GM08714 (cell line): Measurements from ENCODE around the gene DEGS1.
A peak's percentile ranks its signal among the peaks of the same experiment; 100 is the strongest.

Experiments used
- H3K4me3 ChIP-seq: fragments of 200-500 bp; sonication (Bioruptor generic); 2 replicates; pipeline ENCODE4 v1.5.1; 2014; ENCODE audit warnings: mild to moderate bottlenecking, low read length, inconsistent platforms
- ZNF274 ChIP-seq: IDR thresholded peaks from 2 replicates; pipeline ENCODE4 v1.6.1; 2012; ENCODE audit warnings: mild to moderate bottlenecking, low read depth, low read length

Gene DEGS1

DNA sequence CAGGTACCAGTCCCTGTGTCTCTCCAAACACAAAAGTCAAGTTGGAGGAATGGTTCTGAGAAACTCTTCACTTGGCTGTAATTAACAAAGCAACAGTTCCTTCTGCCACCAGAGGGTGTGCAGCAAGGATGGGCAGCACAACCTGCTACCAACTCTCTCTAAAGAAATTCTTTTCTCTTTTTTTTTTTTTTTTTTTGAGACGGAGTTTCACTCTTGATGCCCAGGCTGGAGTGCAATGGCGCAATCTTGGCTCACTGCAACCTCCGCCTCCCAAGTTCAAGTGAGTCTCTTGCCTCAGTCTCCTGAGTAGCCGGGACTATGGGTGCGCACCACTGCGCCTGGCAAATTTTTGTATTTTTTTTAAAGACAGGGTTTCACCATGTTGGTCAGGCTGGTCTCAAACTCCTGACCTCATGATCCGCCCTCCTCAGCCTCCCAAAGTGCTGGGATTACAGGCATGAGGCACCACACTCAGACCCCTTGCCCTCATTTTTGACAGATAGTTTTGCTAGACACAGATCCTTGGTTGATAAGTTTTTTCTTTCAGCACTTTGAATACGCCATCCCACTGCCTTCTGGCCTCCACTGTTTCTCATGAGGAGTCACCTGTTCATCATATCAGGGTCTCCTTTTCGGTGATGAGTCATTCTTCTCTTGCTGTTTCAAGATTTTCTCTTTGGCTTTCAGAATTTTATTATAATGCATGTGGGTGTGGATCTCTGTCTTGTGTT is 12.1 kb upstream of the DEGS1 start:
- H3K4me3 ChIP-seq = no peak overlapping the region
- no peak for TF ChIP-seq ZNF274

GRCh38 chr1:224172229-224172628 is 10.8 kb upstream of the DEGS1 start:
- H3K4me3 ChIP-seq = no peak overlapping the region
- TF ChIP-seq ZNF274 = no peak

GRCh38 chr1:224173523-224173922 is 9.5 kb upstream of the DEGS1 start:
- no peak for TF ChIP-seq ZNF274
- H3K4me3 ChIP-seq = no peak overlapping the region

- no peak for TF ChIP-seq ZNF274
- H3K4me3 ChIP-seq = no peak overlapping the region
Observed at GRCh38 chr1:224175617-224176016, 7.4 kb upstream of the DEGS1 start.

GRCh38 chr1:224177356-224177999 is 5.6 kb upstream of the DEGS1 start:
- no peak overlapping the region for H3K4me3 ChIP-seq
- no peak for TF ChIP-seq ZNF274

DNA sequence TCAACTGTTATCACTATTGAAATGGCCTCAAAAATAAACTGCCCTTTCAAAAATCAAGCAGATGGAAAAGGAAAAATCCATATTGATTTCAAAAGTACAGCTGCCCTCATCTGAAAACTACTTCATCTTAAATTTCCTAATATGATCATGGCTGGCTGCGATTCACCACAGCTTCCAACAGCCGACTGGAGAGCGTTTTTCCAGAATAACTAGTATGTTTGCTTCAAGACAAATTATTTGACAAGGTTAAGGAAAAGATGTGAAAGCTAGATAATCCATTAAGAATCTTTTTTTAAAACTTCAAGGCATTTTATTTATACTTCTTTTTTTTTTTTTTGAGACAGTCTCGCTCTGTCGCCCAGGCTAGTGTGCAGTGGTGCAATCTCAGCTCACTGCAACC is 4.1 kb upstream of the DEGS1 start:
- TF ChIP-seq ZNF274 = no peak
- no peak overlapping the region for H3K4me3 ChIP-seq

GRCh38 chr1:224180783-224181452 is 2.1 kb upstream of the DEGS1 start:
- TF ChIP-seq ZNF274 = no peak
- H3K4me3 ChIP-seq = no peak overlapping the region

DNA sequence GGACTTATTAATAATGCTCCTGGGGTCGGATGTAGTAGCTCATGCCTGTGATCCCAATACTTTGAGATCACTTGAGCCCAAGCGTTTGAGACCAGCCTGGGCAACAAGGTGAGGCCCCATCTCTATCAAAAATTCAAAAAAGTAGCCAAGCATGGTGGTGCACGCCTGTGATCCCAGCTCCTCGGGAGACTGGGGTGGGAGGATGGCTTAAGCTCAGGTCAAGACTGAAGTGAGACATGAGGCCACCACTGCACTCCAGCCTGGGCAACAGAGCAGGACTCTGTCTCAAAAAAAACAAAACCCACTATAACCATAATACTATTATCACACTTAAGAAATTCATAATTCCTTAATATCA is 1.6 kb upstream of the DEGS1 start:
- no peak for TF ChIP-seq ZNF274
- no peak overlapping the region for H3K4me3 ChIP-seq

DNA sequence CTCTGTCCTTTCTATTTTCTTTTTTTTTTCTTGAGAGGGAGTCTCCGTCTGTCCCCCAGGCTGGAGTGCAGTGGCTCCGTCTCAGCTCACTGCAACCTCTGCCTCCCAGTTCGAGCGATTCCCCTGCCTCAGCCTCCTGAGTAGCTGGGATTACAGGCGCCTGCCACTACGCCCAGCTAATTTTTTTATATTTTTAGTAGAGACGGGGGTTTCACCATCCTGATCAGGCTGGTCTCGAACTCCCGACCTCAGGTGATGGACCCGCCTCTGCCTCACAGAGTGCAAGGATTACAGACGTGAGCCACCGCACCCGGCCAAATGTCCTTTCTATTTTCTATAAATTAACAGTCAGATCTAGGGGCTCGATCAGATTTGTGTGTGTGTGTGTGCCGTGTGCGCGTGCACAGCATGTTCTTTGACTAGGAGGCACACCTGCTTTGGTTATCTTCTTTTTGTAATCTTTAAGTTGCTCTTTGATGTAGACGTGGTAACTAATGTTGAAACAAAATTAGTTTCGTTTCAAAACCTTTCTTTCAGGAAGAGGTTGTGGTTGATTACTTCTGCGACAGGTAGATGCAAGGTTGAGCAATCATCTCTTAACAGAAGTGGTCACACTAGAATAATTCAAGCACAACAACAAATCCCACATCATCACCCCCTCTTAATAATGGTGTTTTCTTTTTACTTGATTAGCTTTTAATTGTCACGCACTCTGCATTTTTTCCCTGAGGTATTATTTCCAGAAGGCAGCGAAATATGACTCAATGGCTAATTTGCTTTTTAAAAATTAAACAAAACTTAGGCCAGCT is 779 bp upstream of the DEGS1 start:
- no peak for TF ChIP-seq ZNF274
- peak overlapping the region; percentile 99 for H3K4me3 ChIP-seq

- TF ChIP-seq ZNF274 = no peak
- peak overlapping the region; percentile 99 for H3K4me3 ChIP-seq
Observed at GRCh38 chr1:224183591-224184312, 712 bp downstream of the DEGS1 start.

DNA sequence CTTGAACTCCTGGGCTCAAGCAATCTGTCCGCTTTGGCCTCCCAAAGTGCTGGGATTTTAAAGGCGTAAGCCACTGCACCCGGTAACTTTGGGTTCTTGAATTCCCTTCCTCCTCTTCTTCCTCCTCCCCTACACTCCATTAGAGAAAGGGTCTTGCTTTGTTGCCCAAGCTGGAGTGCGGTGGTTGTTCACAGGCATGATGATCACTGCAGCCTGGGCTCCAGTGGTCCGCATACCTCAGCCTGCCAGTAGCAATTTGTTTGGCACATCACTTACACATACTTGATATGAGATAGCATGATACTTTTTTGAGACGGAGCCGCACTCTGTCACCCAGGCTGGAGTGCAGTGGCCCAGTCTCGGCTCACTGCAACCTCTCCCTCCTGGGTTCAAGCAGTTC is 2.2 kb downstream of the DEGS1 start:
- H3K4me3 ChIP-seq = peak overlapping the region; percentile 99; the same call in 1 of the 2 replicates

GRCh38 chr1:224188286-224188685 is 5.2 kb downstream of the DEGS1 start:
- no peak for TF ChIP-seq ZNF274
- no peak overlapping the region for H3K4me3 ChIP-seq

More for the DNA sequence above, 2.2 kb downstream of the DEGS1 start:
- no peak for TF ChIP-seq ZNF274

- H3K4me3 ChIP-seq = no peak overlapping the region
- no peak for TF ChIP-seq ZNF274
Observed at GRCh38 chr1:224189561-224189960, 6.5 kb downstream of the DEGS1 start.
